ENCODE measurements around the gene PECR.

The PECR gene

GRCh38 chr2:216041438-216041837, 40.2 kb downstream of the PECR start:
- H3K27me3 ChIP-seq (ENCODE audit: control insufficient read depth in 3 of 3, insufficient read depth in 3 of 3, low read depth in 1 of 3, low read length in 3 of 3), result no peaks in the 10 kb centered on the region
- no peaks in the 10 kb centered on the region for H3K4me1 ChIP-seq (ENCODE audit: control insufficient read depth in 2 of 2, insufficient read depth in 1 of 2, low read depth in 1 of 2, low read length in 2 of 2)
- no peak overlapping the region for H2AK5ac ChIP-seq (ENCODE audit: low read depth, low read length)
- H3K9ac ChIP-seq (ENCODE audit: low read depth, low read length, poor library complexity), result no peak overlapping the region
- no peak overlapping the region for H3K23ac ChIP-seq (ENCODE audit: low read depth, low read length, poor library complexity)
- H2BK120ac ChIP-seq (ENCODE audit: low read depth, low read length), result no peak overlapping the region
- H2BK15ac ChIP-seq (ENCODE audit: low read length), result no peak overlapping the region
- no peak overlapping the region for H3K4ac ChIP-seq (ENCODE audit: low read length)
- no peak overlapping the region for H3K18ac ChIP-seq (ENCODE audit: low read length)
- H3K36me3 ChIP-seq (replicated peaks in 1 of 2; ENCODE audit: control insufficient read depth in 2 of 2, insufficient read depth in 2 of 2, low read length in 2 of 2), result peaks cover 8 to 70% of the 10 kb centered on the region in 2 donors
- H3K27ac ChIP-seq (replicated peaks; ENCODE audit: low read length), result no peak overlapping the region
- no peaks in the 10 kb centered on the region for H3K79me1 ChIP-seq (ENCODE audit: low read depth, low read length)
- H2BK12ac ChIP-seq (ENCODE audit: low read length), result no peak overlapping the region
- H2BK5ac ChIP-seq (ENCODE audit: low read length), result no peak overlapping the region
- H2AFZ ChIP-seq (ENCODE audit: low read length), result no peak overlapping the region
- DNase-seq (ENCODE audit: low spot score), result no peak
- H3K9me3 ChIP-seq (replicated peaks in 1 of 2; ENCODE audit: control insufficient read depth in 2 of 2, insufficient read depth in 1 of 2, low read depth in 1 of 2, low read length in 2 of 2), result no peaks in the 10 kb centered on the region
- no peak overlapping the region for H3K14ac ChIP-seq (ENCODE audit: low read length)
- WGBS, 2 donors (ENCODE audit: extremely low coverage in 2 of 2, insufficient read length in 2 of 2, insufficient replicate concordance in 1 of 2), result no CpG with 5 or more reads among the region's 2 CpGs
- no peak overlapping the region for H4K8ac ChIP-seq (ENCODE audit: low read depth, low read length)
- no peak overlapping the region for H4K91ac ChIP-seq (ENCODE audit: low read depth, low read length, poor library complexity)
- H3K4me3 ChIP-seq (ENCODE audit: low read length in 2 of 2), result no peak overlapping the region
- H3K4me2 ChIP-seq (ENCODE audit: insufficient read depth, low read length, poor library complexity, severe bottlenecking), result no peak overlapping the region

DNA sequence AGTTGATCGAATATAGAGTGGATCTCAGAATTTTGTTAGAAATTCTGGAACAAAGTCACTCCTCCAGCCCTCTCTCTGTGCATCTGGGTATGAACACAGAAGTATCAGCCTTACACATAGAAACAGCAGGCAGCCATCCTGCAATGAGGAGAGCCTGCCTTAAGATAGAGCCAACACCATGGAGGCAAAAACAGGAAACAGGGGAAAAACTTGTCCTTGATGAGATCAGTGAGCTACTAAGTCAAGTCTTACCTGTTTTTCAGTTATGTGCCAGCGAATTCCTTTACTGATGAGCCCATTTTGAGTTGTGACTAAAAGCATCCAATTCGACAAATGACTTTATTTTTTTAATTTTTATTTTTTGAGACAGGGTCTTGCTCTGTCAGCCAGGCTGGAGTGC, 41.7 kb downstream of the PECR start:
- no peak overlapping the region for H3K18ac ChIP-seq (ENCODE audit: low read length)
- no CpG with 5 or more reads among the region's 3 CpGs for whole genome bisulfite sequencing, 2 donors (ENCODE audit: extremely low coverage in 2 of 2, insufficient read length in 2 of 2, insufficient replicate concordance in 1 of 2)

GRCh38 chr2:216034065-216034464, 47.5 kb downstream of the PECR start:
- Histone ChIP-seq H4K8ac (ENCODE audit: low read depth, low read length) (no peak overlapping the region), H3K4me3 (ENCODE audit: low read length in 2 of 2) (no peak overlapping the region), H3K79me1 (ENCODE audit: low read depth, low read length) (no peaks in the 10 kb centered on the region), H3K9ac (ENCODE audit: low read depth, low read length, poor library complexity) (peak overlapping the region; percentile 3), H2AFZ (ENCODE audit: low read length) (no peak overlapping the region), H2BK15ac (ENCODE audit: low read length) (no peak overlapping the region), H2BK12ac (ENCODE audit: low read length) (no peak overlapping the region), H3K9me3 (replicated peaks in 1 of 2; ENCODE audit: control insufficient read depth in 2 of 2, insufficient read depth in 1 of 2, low read depth in 1 of 2, low read length in 2 of 2) (no peaks in the 10 kb centered on the region), H3K27ac (replicated peaks; ENCODE audit: low read length) (no peak overlapping the region), H2BK5ac (ENCODE audit: low read length) (peak overlapping the region; percentile 47), H2AK5ac (ENCODE audit: low read depth, low read length) (peak overlapping the region; percentile 3), H3K36me3 (replicated peaks in 1 of 2; ENCODE audit: control insufficient read depth in 2 of 2, insufficient read depth in 2 of 2, low read length in 2 of 2) (peaks cover 3 to 33% of the 10 kb centered on the region in 2 donors), H4K91ac (ENCODE audit: low read depth, low read length, poor library complexity) (no peak overlapping the region), H3K18ac (ENCODE audit: low read length) (no peak overlapping the region), H3K14ac (ENCODE audit: low read length) (no peak overlapping the region), H3K4ac (ENCODE audit: low read length) (no peak overlapping the region), H3K23ac (ENCODE audit: low read depth, low read length, poor library complexity) (no peak overlapping the region), H2BK120ac (ENCODE audit: low read depth, low read length) (no peak overlapping the region), H3K4me1 (ENCODE audit: control insufficient read depth in 2 of 2, insufficient read depth in 1 of 2, low read depth in 1 of 2, low read length in 2 of 2) (peaks cover 0 to 13% of the 10 kb centered on the region in 2 donors), H3K27me3 (ENCODE audit: control insufficient read depth in 3 of 3, insufficient read depth in 3 of 3, low read depth in 1 of 3, low read length in 3 of 3) (no peaks in the 10 kb centered on the region), H3K4me2 (ENCODE audit: insufficient read depth, low read length, poor library complexity, severe bottlenecking) (no peak overlapping the region)
- WGBS, 2 donors (ENCODE audit: extremely low coverage in 2 of 2, insufficient read length in 2 of 2, insufficient replicate concordance in 1 of 2), result no CpG with 5 or more reads among the region's 1 CpG
- DNase-seq (ENCODE audit: low spot score), result peak; percentile 65

More for the DNA sequence above, 41.7 kb downstream of the PECR start:
- H2BK120ac ChIP-seq (ENCODE audit: low read depth, low read length), result no peak overlapping the region
- no peak for DNase-seq (ENCODE audit: low spot score)
- no peak overlapping the region for H4K8ac ChIP-seq (ENCODE audit: low read depth, low read length)
- no peak overlapping the region for H4K91ac ChIP-seq (ENCODE audit: low read depth, low read length, poor library complexity)
- no peak overlapping the region for H3K4ac ChIP-seq (ENCODE audit: low read length)
- no peak overlapping the region for H3K27ac ChIP-seq (replicated peaks; ENCODE audit: low read length)
- no peaks in the 10 kb centered on the region for H3K27me3 ChIP-seq (ENCODE audit: control insufficient read depth in 3 of 3, insufficient read depth in 3 of 3, low read depth in 1 of 3, low read length in 3 of 3)
- H3K36me3 ChIP-seq (replicated peaks in 1 of 2; ENCODE audit: control insufficient read depth in 2 of 2, insufficient read depth in 2 of 2, low read length in 2 of 2), result peaks cover 8 to 67% of the 10 kb centered on the region in 2 donors
- H3K9ac ChIP-seq (ENCODE audit: low read depth, low read length, poor library complexity), result no peak overlapping the region
- H3K9me3 ChIP-seq (replicated peaks in 1 of 2; ENCODE audit: control insufficient read depth in 2 of 2, insufficient read depth in 1 of 2, low read depth in 1 of 2, low read length in 2 of 2), result no peaks in the 10 kb centered on the region
- no peak overlapping the region for H3K4me2 ChIP-seq (ENCODE audit: insufficient read depth, low read length, poor library complexity, severe bottlenecking)
- H2BK15ac ChIP-seq (ENCODE audit: low read length), result no peak overlapping the region
- no peak overlapping the region for H3K4me3 ChIP-seq (ENCODE audit: low read length in 2 of 2)
- no peak overlapping the region for H3K14ac ChIP-seq (ENCODE audit: low read length)
- H2BK5ac ChIP-seq (ENCODE audit: low read length), result no peak overlapping the region
- no peaks in the 10 kb centered on the region for H3K79me1 ChIP-seq (ENCODE audit: low read depth, low read length)
- H2AK5ac ChIP-seq (ENCODE audit: low read depth, low read length), result no peak overlapping the region
- H3K4me1 ChIP-seq (ENCODE audit: control insufficient read depth in 2 of 2, insufficient read depth in 1 of 2, low read depth in 1 of 2, low read length in 2 of 2), result no peaks in the 10 kb centered on the region
- no peak overlapping the region for H3K23ac ChIP-seq (ENCODE audit: low read depth, low read length, poor library complexity)
- no peak overlapping the region for H2BK12ac ChIP-seq (ENCODE audit: low read length)
- H2AFZ ChIP-seq (ENCODE audit: low read length), result no peak overlapping the region

GRCh38 chr2:216033403-216033802, 48.2 kb downstream of the PECR start:
- H2BK120ac ChIP-seq (ENCODE audit: low read depth, low read length), result no peak overlapping the region
- H3K4me1 ChIP-seq (ENCODE audit: control insufficient read depth in 2 of 2, insufficient read depth in 1 of 2, low read depth in 1 of 2, low read length in 2 of 2), result peaks cover 0 to 13% of the 10 kb centered on the region in 2 donors
- H3K14ac ChIP-seq (ENCODE audit: low read length), result no peak overlapping the region
- no peak overlapping the region for H3K18ac ChIP-seq (ENCODE audit: low read length)
- no peaks in the 10 kb centered on the region for H3K9me3 ChIP-seq (replicated peaks in 1 of 2; ENCODE audit: control insufficient read depth in 2 of 2, insufficient read depth in 1 of 2, low read depth in 1 of 2, low read length in 2 of 2)
- H2BK15ac ChIP-seq (ENCODE audit: low read length), result no peak overlapping the region
- WGBS, 2 donors (ENCODE audit: extremely low coverage in 2 of 2, insufficient read length in 2 of 2, insufficient replicate concordance in 1 of 2), result no CpG with 5 or more reads among the region's 3 CpGs
- no peak overlapping the region for H2BK12ac ChIP-seq (ENCODE audit: low read length)
- no peak overlapping the region for H3K9ac ChIP-seq (ENCODE audit: low read depth, low read length, poor library complexity)
- H3K4me3 ChIP-seq (ENCODE audit: low read length in 2 of 2), result no peak overlapping the region
- no peak overlapping the region for H3K23ac ChIP-seq (ENCODE audit: low read depth, low read length, poor library complexity)
- H3K4ac ChIP-seq (ENCODE audit: low read length), result no peak overlapping the region
- H3K79me1 ChIP-seq (ENCODE audit: low read depth, low read length), result no peaks in the 10 kb centered on the region
- no peak overlapping the region for H2AFZ ChIP-seq (ENCODE audit: low read length)
- H4K8ac ChIP-seq (ENCODE audit: low read depth, low read length), result no peak overlapping the region
- DNase-seq (ENCODE audit: low spot score), result no peak
- peaks cover 2 to 26% of the 10 kb centered on the region in 2 donors for H3K36me3 ChIP-seq (replicated peaks in 1 of 2; ENCODE audit: control insufficient read depth in 2 of 2, insufficient read depth in 2 of 2, low read length in 2 of 2)
- H4K91ac ChIP-seq (ENCODE audit: low read depth, low read length, poor library complexity), result no peak overlapping the region
- H3K27ac ChIP-seq (replicated peaks; ENCODE audit: low read length), result no peak overlapping the region
- H2BK5ac ChIP-seq (ENCODE audit: low read length), result no peak overlapping the region
- no peak overlapping the region for H3K4me2 ChIP-seq (ENCODE audit: insufficient read depth, low read length, poor library complexity, severe bottlenecking)
- H2AK5ac ChIP-seq (ENCODE audit: low read depth, low read length), result no peak overlapping the region
- no peaks in the 10 kb centered on the region for H3K27me3 ChIP-seq (ENCODE audit: control insufficient read depth in 3 of 3, insufficient read depth in 3 of 3, low read depth in 1 of 3, low read length in 3 of 3)

All from neuronal stem cell (in vitro differentiated cells).